Measurements from ENCODE around the gene FAM186B. TPM values are rescaled to one million over a fixed set of nuclear protein-coding genes. Genes with fewer than 3 reads are reported as not detected.

Gene FAM186B
- total and polyA plus RNA-seq, 2 experiments from 2014 or later: 0.17 to 0.69 TPM

- peak overlapping the region; percentile 89 for H2AFZ ChIP-seq
- no peak for TF ChIP-seq EZH2phosphoT487 (IDR thresholded peaks at IDR 0.05; ENCODE audit: low read depth, severe bottlenecking, unreplicated experiment)
- no peak for TF ChIP-seq EZH2 (IDR thresholded peaks at IDR 0.05; ENCODE audit: borderline replicate concordance)
- TF ChIP-seq, protein P1, sequence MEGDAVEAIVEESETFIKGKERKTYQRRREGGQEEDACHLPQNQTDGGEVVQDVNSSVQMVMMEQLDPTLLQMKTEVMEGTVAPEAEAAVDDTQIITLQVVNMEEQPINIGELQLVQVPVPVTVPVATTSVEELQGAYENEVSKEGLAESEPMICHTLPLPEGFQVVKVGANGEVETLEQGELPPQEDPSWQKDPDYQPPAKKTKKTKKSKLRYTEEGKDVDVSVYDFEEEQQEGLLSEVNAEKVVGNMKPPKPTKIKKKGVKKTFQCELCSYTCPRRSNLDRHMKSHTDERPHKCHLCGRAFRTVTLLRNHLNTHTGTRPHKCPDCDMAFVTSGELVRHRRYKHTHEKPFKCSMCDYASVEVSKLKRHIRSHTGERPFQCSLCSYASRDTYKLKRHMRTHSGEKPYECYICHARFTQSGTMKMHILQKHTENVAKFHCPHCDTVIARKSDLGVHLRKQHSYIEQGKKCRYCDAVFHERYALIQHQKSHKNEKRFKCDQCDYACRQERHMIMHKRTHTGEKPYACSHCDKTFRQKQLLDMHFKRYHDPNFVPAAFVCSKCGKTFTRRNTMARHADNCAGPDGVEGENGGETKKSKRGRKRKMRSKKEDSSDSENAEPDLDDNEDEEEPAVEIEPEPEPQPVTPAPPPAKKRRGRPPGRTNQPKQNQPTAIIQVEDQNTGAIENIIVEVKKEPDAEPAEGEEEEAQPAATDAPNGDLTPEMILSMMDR (IDR thresholded peaks at IDR 0.05; ENCODE audit: poor library complexity): no peak
Measured at GRCh38 chr12:49621651-49622500, 16.4 kb upstream of the FAM186B start.

GRCh38 chr12:49619286-49619685 is 13.8 kb upstream of the FAM186B start:
- H3K79me2 ChIP-seq: no peaks in the 10 kb centered on the region
- H3K9me3 ChIP-seq (ENCODE audit: low read depth): no peaks in the 10 kb centered on the region
- DNase-seq (ENCODE audit: low spot score): no peak

More at GRCh38 chr12:49621651-49622500, 16.4 kb upstream of the FAM186B start:
- 55% methylated on average over 27 of the region's 33 CpGs for WGBS (ENCODE audit: low lambda C conversion rate, missing lambda C conversion rate)
- H3K9me2 ChIP-seq (replicated peaks; ENCODE audit: insufficient read depth): no peaks in the 10 kb centered on the region
- H4K20me1 ChIP-seq (ENCODE audit: insufficient read depth, poor library complexity, severe bottlenecking): no peaks in the 10 kb centered on the region
- peak overlapping the region; percentile 87 for H3K4me3 ChIP-seq
- H3K4me1 ChIP-seq (ENCODE audit: insufficient read depth): peaks cover 10% of the 10 kb centered on the region
- H3K36me3 ChIP-seq (replicated peaks; ENCODE audit: insufficient read depth, low read depth): no peaks in the 10 kb centered on the region
- H3K4me2 ChIP-seq: peak overlapping the region; percentile 90
- no peaks in the 10 kb centered on the region for H3K27me3 ChIP-seq
- no peak for DNase-seq (ENCODE audit: low spot score)
- H3K9me3 ChIP-seq (ENCODE audit: low read depth): no peaks in the 10 kb centered on the region
- H3K79me2 ChIP-seq: no peaks in the 10 kb centered on the region
- H3K27ac ChIP-seq: peak overlapping the region; percentile 92

DNA sequence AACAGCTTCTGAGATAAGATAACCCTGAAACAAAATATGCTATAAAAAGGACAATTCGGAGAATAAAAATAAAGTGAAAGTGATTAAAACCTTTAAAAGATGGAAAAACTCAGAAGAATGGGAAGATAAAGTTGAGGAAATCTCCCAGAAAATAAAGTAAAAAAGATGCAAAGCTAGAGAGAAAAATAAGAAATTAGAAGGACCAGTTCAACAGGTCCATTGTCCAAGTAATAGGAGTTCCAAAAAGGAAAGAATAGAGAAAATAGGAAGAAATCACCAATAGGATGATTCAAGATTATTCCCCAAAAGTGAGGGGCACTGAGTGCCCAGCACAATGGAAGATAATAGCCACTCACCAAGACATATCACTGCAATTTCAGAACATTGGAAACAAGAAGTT is 13.1 kb upstream of the FAM186B start:
- Histone ChIP-seq H3K27me3 (no peaks in the 10 kb centered on the region), H3K36me3 (replicated peaks; ENCODE audit: insufficient read depth, low read depth) (no peaks in the 10 kb centered on the region), H3K79me2 (no peaks in the 10 kb centered on the region), H3K4me1 (ENCODE audit: insufficient read depth) (peaks cover 10% of the 10 kb centered on the region), H3K27ac (no peak overlapping the region), H3K9me3 (ENCODE audit: low read depth) (no peaks in the 10 kb centered on the region), H2AFZ (no peak overlapping the region), H3K4me3 (no peak overlapping the region), H4K20me1 (ENCODE audit: insufficient read depth, poor library complexity, severe bottlenecking) (no peaks in the 10 kb centered on the region), H3K4me2 (no peak overlapping the region), H3K9me2 (replicated peaks; ENCODE audit: insufficient read depth) (no peaks in the 10 kb centered on the region)
- no peak for DNase-seq (ENCODE audit: low spot score)
- TF ChIP-seq, protein P1 (IDR thresholded peaks at IDR 0.05; ENCODE audit: poor library complexity): no peak
- TF ChIP-seq EZH2 (IDR thresholded peaks at IDR 0.05; ENCODE audit: borderline replicate concordance) (no peak), EZH2phosphoT487 (IDR thresholded peaks at IDR 0.05; ENCODE audit: low read depth, severe bottlenecking, unreplicated experiment) (no peak)
- 50% methylated on average over 1 of the region's 1 CpG for WGBS (ENCODE audit: low lambda C conversion rate, missing lambda C conversion rate)

More at GRCh38 chr12:49619286-49619685, 13.8 kb upstream of the FAM186B start:
- no peak overlapping the region for H3K27ac ChIP-seq
- no peaks in the 10 kb centered on the region for H3K27me3 ChIP-seq
- TF ChIP-seq, protein P1 (IDR thresholded peaks at IDR 0.05; ENCODE audit: poor library complexity): no peak
- TF ChIP-seq EZH2phosphoT487 (IDR thresholded peaks at IDR 0.05; ENCODE audit: low read depth, severe bottlenecking, unreplicated experiment): no peak
- TF ChIP-seq EZH2 (IDR thresholded peaks at IDR 0.05; ENCODE audit: borderline replicate concordance): no peak
- H3K4me1 ChIP-seq (ENCODE audit: insufficient read depth): peaks cover 10% of the 10 kb centered on the region
- H4K20me1 ChIP-seq (ENCODE audit: insufficient read depth, poor library complexity, severe bottlenecking): no peaks in the 10 kb centered on the region
- H3K9me2 ChIP-seq (replicated peaks; ENCODE audit: insufficient read depth): no peaks in the 10 kb centered on the region
- H3K4me3 ChIP-seq: no peak overlapping the region
- 81% methylated on average over 3 of the region's 3 CpGs for WGBS (ENCODE audit: low lambda C conversion rate, missing lambda C conversion rate)
- H2AFZ ChIP-seq: no peak overlapping the region
- H3K36me3 ChIP-seq (replicated peaks; ENCODE audit: insufficient read depth, low read depth): no peaks in the 10 kb centered on the region
- no peak overlapping the region for H3K4me2 ChIP-seq

Measured in hepatocyte (in vitro differentiated cells).